ENCODE data around the gene EMC10.
"Not testable (repeated sequence)": the region's sequence is repeated elsewhere in the genome, so short reads cannot be mapped to it uniquely, and the experiment has no call there.

EMC10 gene

GRCh38 chr19:50476224-50476906, at the start of gene EMC10, which contains the start of gene GARIN5A:
TSS of gene EMC10 (plus strand) at chr19:50476507. CDS start at chr19:50476545, 38 bp downstream.
TSS of gene GARIN5A (minus strand) at chr19:50476848. CDS start at chr19:50476388, 460 bp downstream.
- DNase-seq (ENCODE audit: low spot score), result peak; percentile 98

- DNase-seq (ENCODE audit: low spot score), result no peak
These were observed 48.9 kb upstream of the EMC10 start for GRCh38 chr19:50427318-50427925.

- no peak for DNase-seq (ENCODE audit: low spot score)
These were observed 48.3 kb upstream of the EMC10 start for GRCh38 chr19:50427997-50428425.

- no peak for DNase-seq (ENCODE audit: low spot score)
These were observed 47.4 kb upstream of the EMC10 start for GRCh38 chr19:50428772-50429463.

GRCh38 chr19:50430888-50431342, 45.4 kb upstream of the EMC10 start:
- no peak for DNase-seq (ENCODE audit: low spot score)

- DNase-seq (ENCODE audit: low spot score), result peak; percentile 69
These were observed 44.7 kb upstream of the EMC10 start for GRCh38 chr19:50431343-50432220.

GRCh38 chr19:50432221-50433028, 43.9 kb upstream of the EMC10 start, which contains the start of gene MYBPC2:
TSS of gene MYBPC2 (plus strand) at chr19:50432892. CDS start at chr19:50432954, 62 bp downstream.
- DNase-seq (ENCODE audit: low spot score), result peak; percentile 45

GRCh38 chr19:50433201-50434180, 42.8 kb upstream of the EMC10 start:
- DNase-seq (ENCODE audit: low spot score), result no peak

GRCh38 chr19:50434525-50434924, 41.8 kb upstream of the EMC10 start:
- no peak for DNase-seq (ENCODE audit: low spot score)

- DNase-seq (ENCODE audit: low spot score), result no peak
These were observed 41.1 kb upstream of the EMC10 start for GRCh38 chr19:50435221-50435620.

GRCh38 chr19:50435627-50436026, 40.7 kb upstream of the EMC10 start:
- no peak for DNase-seq (ENCODE audit: low spot score)

- no peak for DNase-seq (ENCODE audit: low spot score)
These were observed 38.4 kb upstream of the EMC10 start for GRCh38 chr19:50437862-50438449.

- DNase-seq (ENCODE audit: low spot score), result not testable (repeated sequence)
These were observed 37.2 kb upstream of the EMC10 start for GRCh38 chr19:50439130-50439529.

GRCh38 chr19:50444059-50444458, 32.2 kb upstream of the EMC10 start:
- DNase-seq (ENCODE audit: low spot score), result no peak

- no peak for DNase-seq (ENCODE audit: low spot score)
These were observed 29.3 kb upstream of the EMC10 start for GRCh38 chr19:50447053-50447452.

- no peak for DNase-seq (ENCODE audit: low spot score)
These were observed 28.6 kb upstream of the EMC10 start for GRCh38 chr19:50447750-50448149.

GRCh38 chr19:50449236-50449899, 26.9 kb upstream of the EMC10 start:
- DNase-seq (ENCODE audit: low spot score), result no peak

- no peak for DNase-seq (ENCODE audit: low spot score)
These were observed 25.7 kb upstream of the EMC10 start for GRCh38 chr19:50450369-50451222.
